SK-N-SH (cell line): ENCODE results near the gene COL23A1. TPM values are rescaled to one million over a fixed set of nuclear protein-coding genes. Genes with fewer than 3 reads are reported as not detected.

ENCODE experiments used
- CTCF ChIA-PET: fragments of 300-600, 350-600 bp; formaldehyde crosslinking; extraction: SDS; loops from one replicate; lab custom pipeline; 2021; lab: Yijun Ruan, JAX
- POLR2A ChIA-PET: fragments of 350-600 bp; sonication (Branson Sonifier 250); formaldehyde crosslinking; extraction: SDS; loops from one replicate; lab custom pipeline; 2020; ENCODE audit warnings: antibody characterized with exemption, inconsistent platforms; lab: Yijun Ruan, JAX
- DNase-seq: peaks from one replicate; pipeline ENCODE4 v3.0.0; 2012
- H2AFZ ChIP-seq: fragments of 200-600 bp; sonication (generic); 2 replicates; pipeline ENCODE4 v1.8.1; 2016; ENCODE audit warnings: antibody characterized with exemption, mild to moderate bottlenecking, low read depth
- H3F3A ChIP-seq: fragments of 200-600 bp; sonication (generic); replicated peaks from 2 replicates; pipeline ENCODE3; 2016; ENCODE audit warnings: antibody characterized with exemption, mild to moderate bottlenecking; ENCODE audit not compliant: insufficient read depth
- H3K27ac ChIP-seq, 2 experiments: fragments of 200-500 bp in 1 of 2; fragments of 200-600 bp in 1 of 2; sonication (Bioruptor generic) in 1 of 2; sonication (generic), shearing (Covaris generic) in 1 of 2; 2 replicates each; pipeline versions ENCODE4 v1.5.1 to v1.6.1; 2014 to 2016; ENCODE audit warnings: low read depth in 2 of 2, inconsistent platforms in 1 of 2, low read length in 1 of 2, mild to moderate bottlenecking in 1 of 2, mixed read lengths in 1 of 2
- H3K27me3 ChIP-seq: fragments of 200-600 bp; sonication (generic), shearing (Covaris generic); 2 replicates; pipeline ENCODE4 v1.6.1; 2016; ENCODE audit warnings: mixed run types; ENCODE audit not compliant: insufficient read depth
- H3K36me3 ChIP-seq, 2 experiments: fragments of 200-500 bp in 1 of 2; fragments of 200-600 bp in 1 of 2; sonication (Bioruptor generic) in 1 of 2; sonication (generic) in 1 of 2; replicated peaks in 1 of 2; 2 replicates each; pipeline versions ENCODE3 to v1.5.1; 2014 to 2016; ENCODE audit warnings: low read length in 1 of 2, mild to moderate bottlenecking in 1 of 2; ENCODE audit not compliant: insufficient read depth in 2 of 2, control insufficient read depth in 1 of 2
- H3K4me1 ChIP-seq, 2 experiments: fragments of 200-500 bp in 1 of 2; fragments of 200-600 bp in 1 of 2; sonication (Bioruptor generic) in 1 of 2; sonication (generic), shearing (Covaris generic) in 1 of 2; 2 replicates each; pipeline versions ENCODE4 v1.5.1 to v1.6.1; 2014 to 2016; ENCODE audit warnings: low read depth in 1 of 2, low read length in 1 of 2, mixed run types in 1 of 2; ENCODE audit not compliant: insufficient read depth in 2 of 2, control insufficient read depth in 1 of 2
- H3K4me2 ChIP-seq: fragments of 200-600 bp; sonication (generic), shearing (Covaris generic); 2 replicates; pipeline ENCODE4 v1.6.1; 2017; ENCODE audit warnings: mixed run types
- H3K4me3 ChIP-seq, 2 experiments: fragments of 200-500 bp in 1 of 2; fragments of 200-600 bp in 1 of 2; sonication (Bioruptor generic) in 1 of 2; sonication (generic), shearing (Covaris generic) in 1 of 2; 2 replicates each; pipeline versions ENCODE4 v1.5.1 to v1.8.1; 2014 to 2016; ENCODE audit warnings: low read depth in 2 of 2, inconsistent platforms in 1 of 2, low read length in 1 of 2, mild to moderate bottlenecking in 1 of 2, mixed read lengths in 1 of 2, moderate library complexity in 1 of 2
- H3K79me2 ChIP-seq: fragments of 200-600 bp; sonication (generic); 2 replicates; pipeline ENCODE4 v1.8.1; 2017; ENCODE audit warnings: mild to moderate bottlenecking; ENCODE audit not compliant: insufficient read depth
- H3K9ac ChIP-seq: fragments of 200-600 bp; sonication (generic); 2 replicates; pipeline ENCODE4 v1.6.1; 2017; ENCODE audit warnings: mixed run types
- H3K9me2 ChIP-seq: fragments of 200-600 bp; sonication (generic); 2 replicates; pipeline ENCODE4 v1.6.1; 2017; ENCODE audit warnings: mixed run types
- H3K9me3 ChIP-seq: fragments of 200-600 bp; sonication (generic); 2 replicates; pipeline ENCODE4 v1.6.1; 2017; ENCODE audit warnings: mixed run types, mild to moderate bottlenecking, moderate library complexity
- H4K20me1 ChIP-seq: fragments of 200-600 bp; sonication (generic); 2 replicates; pipeline ENCODE4 v1.6.1; 2017; ENCODE audit warnings: mild to moderate bottlenecking, mixed run types; ENCODE audit not compliant: insufficient read depth
- CHD2 ChIP-seq: fragments of 150-350 bp; IDR thresholded peaks from 2 replicates; pipeline ENCODE4 v1.6.1; 2018; ENCODE audit warnings: low read length; ENCODE audit not compliant: partially characterized antibody
- EP300 ChIP-seq, 2 experiments: IDR thresholded peaks; 2 replicates each; pipeline versions ENCODE4 v1.4.0 to v1.6.1; 2012; ENCODE audit warnings: borderline replicate concordance in 1 of 2, low read depth in 1 of 2, low read length in 1 of 2
- EZH2phosphoT487 ChIP-seq: fragments of 200-600 bp; sonication (generic); IDR thresholded peaks from 2 replicates; pipeline ENCODE4 v1.6.1; 2017; ENCODE audit warnings: low read depth, mixed run types, mild to moderate bottlenecking, antibody characterized with exemption, moderate library complexity, borderline replicate concordance
- FOSL2 ChIP-seq: IDR thresholded peaks from 2 replicates; pipeline ENCODE4 v1.4.0; 2012; ENCODE audit warnings: low read depth, mild to moderate bottlenecking, moderate library complexity, borderline replicate concordance
- FOXM1 ChIP-seq: IDR thresholded peaks from 2 replicates; pipeline ENCODE4 v1.4.0; 2012; ENCODE audit warnings: low read depth, mild to moderate bottlenecking
- GATA2 ChIP-seq: sonication (generic); formaldehyde crosslinking; IDR thresholded peaks from 2 replicates; pipeline ENCODE4 v1.5.0; 2020; ENCODE audit warnings: mild to moderate bottlenecking, missing genetic modification reagents
- IRF3 ChIP-seq: fragments of 150-350 bp; IDR thresholded peaks from 2 replicates; pipeline ENCODE4 v1.6.1; 2016; ENCODE audit warnings: mild to moderate bottlenecking, low read depth, low read length
- JUND ChIP-seq: IDR thresholded peaks from 2 replicates; pipeline ENCODE4 v1.4.0; 2012
- MAX ChIP-seq: IDR thresholded peaks from 2 replicates; pipeline ENCODE4 v1.4.0; 2012; ENCODE audit warnings: low read depth
- MEF2A ChIP-seq: IDR thresholded peaks from 2 replicates; pipeline ENCODE4 v1.4.0; 2012; ENCODE audit warnings: low read depth, borderline replicate concordance
- MXI1 ChIP-seq: IDR thresholded peaks from 2 replicates; pipeline ENCODE4 v1.6.1; 2012; ENCODE audit warnings: mild to moderate bottlenecking, low read depth, low read length, improper control_type of control experiment
- NRF1 ChIP-seq: IDR thresholded peaks from 2 replicates; pipeline ENCODE4 v1.6.1; 2012; ENCODE audit warnings: low read depth, mild to moderate bottlenecking, low read length
- PBX3 ChIP-seq: IDR thresholded peaks from 2 replicates; pipeline ENCODE4; 2012
- POLR2AphosphoS5 ChIP-seq: IDR thresholded peaks from 2 replicates; pipeline ENCODE4 v1.6.1; 2012; ENCODE audit warnings: low read depth, low read length
- RCOR1 ChIP-seq: fragments of 150-350 bp; IDR thresholded peaks from 2 replicates; pipeline ENCODE4 v1.6.1; 2017; ENCODE audit warnings: antibody characterized with exemption, low read length
- SIN3A ChIP-seq: IDR thresholded peaks from 2 replicates; pipeline ENCODE4 v1.6.1; 2012; ENCODE audit warnings: low read depth, mild to moderate bottlenecking, low read length, moderate library complexity, borderline replicate concordance
- TCF12 ChIP-seq: IDR thresholded peaks from 2 replicates; pipeline ENCODE4 v1.4.0; 2012
- TEAD4 ChIP-seq: IDR thresholded peaks from 2 replicates; pipeline ENCODE4 v1.4.0; 2012; ENCODE audit warnings: mild to moderate bottlenecking, borderline replicate concordance; ENCODE audit not compliant: insufficient read depth
- WGBS: methylation state at CpG from one replicate; pipeline ENCODE4 v1.1.6; 2017; ENCODE audit warnings: low lambda C conversion rate; 5-methylcytosine and 5-hydroxymethylcytosine counted together
- polyA plus RNA-seq, 3 experiments: library from polyadenylated mRNA; depleted of rRNA; stranded (reverse); fragments of >200 nt; gene quantifications; 2 replicates each; pipeline ENCODE4 v1.2.3, GENCODE V29; 2012

Gene COL23A1
- polyA plus RNA-seq, 1 of the 3 experiments (the other 2 are of a cell fraction) = 0.10 TPM

GRCh38 chr5:178583279-178583678 lies 6.9 kb downstream of the COL23A1 start:
- POLR2A ChIA-PET = no interaction called here
- DNase-seq = no peak

GRCh38 chr5:178582291-178582690 lies 7.9 kb downstream of the COL23A1 start:
- Histone ChIP-seq H3K4me1 (no peaks in the 10 kb centered on the region; a peak in 1 of 4 replicates), H3K9me3 (no peaks in the 10 kb centered on the region), H3K4me3 (no peak overlapping the region), H3F3A (no peaks in the 10 kb centered on the region), H3K36me3 (no peaks in the 10 kb centered on the region), H3K9ac (no peak overlapping the region), H3K79me2 (no peaks in the 10 kb centered on the region), H3K9me2 (no peaks in the 10 kb centered on the region), H4K20me1 (no peaks in the 10 kb centered on the region), H3K4me2 (no peak overlapping the region), H2AFZ (no peak overlapping the region), H3K27ac (no peak overlapping the region), H3K27me3 (no peaks in the 10 kb centered on the region)
- TF ChIP-seq IRF3 (no peak), EP300 (IDR thresholded peaks at IDR 0.05; ENCODE audit: borderline replicate concordance in 1 of 2, low read depth in 1 of 2, low read length in 1 of 2) (no peak), GATA2 (CRISPR knock-in tag) (no peak), TEAD4 (no peak), MXI1 (no peak), FOXM1 (no peak), SIN3A (no peak), MEF2A (no peak), JUND (no peak), POLR2AphosphoS5 (no peak), MAX (no peak), NRF1 (no peak)
- ChIA-PET CTCF (interaction anchor here (1.0 to 3.7 kb wide), 3 partner anchors 8 to 303 kb away, joined by 3 to 21 read pairs (median 10); partner anchors contain the start of gene COL23A1), POLR2A (no interaction called here)
- 43% methylated on average over 6 of the region's 13 CpGs for WGBS
- no peak for DNase-seq

More at GRCh38 chr5:178583279-178583678, 6.9 kb downstream of the COL23A1 start:
- H3K9ac ChIP-seq = no peak overlapping the region
- TF ChIP-seq MXI1 (no peak), FOSL2 (no peak), CHD2 (no peak), GATA2 (CRISPR knock-in tag) (no peak), TCF12 (no peak), PBX3 (no peak), EZH2phosphoT487 (no peak), RCOR1 (no peak), EP300 (IDR thresholded peaks at IDR 0.05; ENCODE audit: borderline replicate concordance in 1 of 2, low read depth in 1 of 2, low read length in 1 of 2) (no peak), TEAD4 (no peak)
- no peaks in the 10 kb centered on the region for H3K27me3 ChIP-seq
- no peak overlapping the region for H3K27ac ChIP-seq
- no peak overlapping the region for H3K4me2 ChIP-seq
- no peaks in the 10 kb centered on the region for H3K9me3 ChIP-seq
- H3K36me3 ChIP-seq = no peaks in the 10 kb centered on the region
- no peaks in the 10 kb centered on the region for H3K9me2 ChIP-seq
- no peak overlapping the region for H3K4me3 ChIP-seq
- no peak overlapping the region for H2AFZ ChIP-seq
- no peaks in the 10 kb centered on the region for H3F3A ChIP-seq
- CTCF ChIA-PET = interaction anchor here (0.9 to 3.7 kb wide), 4 partner anchors 31 to 349 kb away, joined by 3 to 21 read pairs (median 3); no protein-coding TSS in a partner anchor
- peaks cover 0 to 7% of the 10 kb centered on the region in 2 experiments; a peak in 1 of 4 replicates for H3K4me1 ChIP-seq
- no peaks in the 10 kb centered on the region for H4K20me1 ChIP-seq
- H3K79me2 ChIP-seq = no peaks in the 10 kb centered on the region
- WGBS = 64% methylated on average over 8 of the region's 8 CpGs
